HepG2 (cell line): ENCODE results near the gene LYPD6. TPM values are rescaled to one million over a fixed set of nuclear protein-coding genes. Genes with fewer than 3 reads are reported as not detected.

Experiments
- ATAC-seq: fragments of 200-7000 bp; cut with Tn5 transposase; 3 replicates; pipeline ENCODE4 v1.9.1; 2020; ENCODE audit warnings: mild to moderate bottlenecking, moderate library complexity
- BruUV-seq: library from RNA; stranded (reverse); fragments of 400-500 nt; replicated peaks from 2 replicates; lab custom pipeline; 2021; lab: Mats Ljungman, UMichigan
- CTCF ChIA-PET: fragments of 300-600 bp; formaldehyde crosslinking; extraction: SDS; loops from one replicate; lab custom pipeline; 2021; ENCODE audit warnings: low total read pairs, inconsistent platforms, low intra/inter-chr PET ratio; lab: Yijun Ruan, JAX
- POLR2A ChIA-PET: fragments of 350-600 bp; sonication (Branson Sonifier 250); formaldehyde crosslinking; loops from one replicate; lab custom pipeline; 2020; ENCODE audit warnings: antibody characterized with exemption, inconsistent platforms; lab: Yijun Ruan, JAX
- DNase-seq: peaks from one replicate; pipeline ENCODE4 v3.0.0-alpha.2; 2015; ENCODE audit warnings: low spot score
- FAIRE-seq: peaks from 3 replicates; lab custom pipeline; 2011; peaks lifted over from hg19 to GRCh38; lab: Jason Lieb, UNC
- H2AFZ ChIP-seq: one replicate; pipeline ENCODE4 v1.6.1; 2011; ENCODE audit warnings: low read length, inconsistent platforms
- H3K27ac ChIP-seq: fragments of 300-600 bp; 3 replicates; pipeline ENCODE4 v1.8.0; 2011; ENCODE audit warnings: mixed run types, mild to moderate bottlenecking, mixed read lengths, low read length, inconsistent platforms; ENCODE audit not compliant: insufficient read depth; ENCODE audit errors: extremely low read length
- H3K27me3 ChIP-seq, 2 experiments: fragments of 200-600 bp in 1 of 2; 2 replicates in 1 of 2; 3 replicates in 1 of 2; pipeline versions ENCODE4 v1.6.0 to v1.8.0; 2011; ENCODE audit warnings: low read length in 2 of 2, mild to moderate bottlenecking in 2 of 2, moderate library complexity in 2 of 2, inconsistent platforms in 1 of 2; ENCODE audit not compliant: insufficient read depth in 2 of 2, control insufficient read depth in 1 of 2
- H3K36me3 ChIP-seq, 2 experiments: fragments of 200-600 bp in 1 of 2; replicated peaks in 1 of 2; 2 replicates in 1 of 2; 3 replicates in 1 of 2; pipeline versions ENCODE4 v1.5.1 to v1.8.0; 2011; ENCODE audit warnings: low read length in 2 of 2, inconsistent platforms in 1 of 2; ENCODE audit not compliant: insufficient read depth in 2 of 2, control insufficient read depth in 1 of 2
- H3K4me1 ChIP-seq: 2 replicates; pipeline ENCODE4 v1.5.1; 2012; ENCODE audit warnings: low read length, inconsistent platforms; ENCODE audit not compliant: insufficient read depth
- H3K4me2 ChIP-seq: 2 replicates; pipeline ENCODE4 v1.6.0; 2011; ENCODE audit warnings: low read depth, low read length, inconsistent platforms
- H3K4me3 ChIP-seq, 3 experiments: fragments of 200-600 bp in 1 of 3; sonication (generic), shearing (Covaris generic) in 1 of 3; replicated peaks in 1 of 3; 2 replicates each; pipeline ENCODE4 v1.5.1; 2011 to 2016; ENCODE audit warnings: low read length in 3 of 3, inconsistent platforms in 2 of 3, low read depth in 2 of 3, mild to moderate bottlenecking in 2 of 3, control low read depth in 1 of 3, mixed read lengths in 1 of 3; ENCODE audit not compliant: insufficient read depth in 1 of 3
- H3K79me2 ChIP-seq: one replicate; pipeline ENCODE4 v1.6.1; 2011; ENCODE audit warnings: low read length, inconsistent platforms; ENCODE audit not compliant: insufficient read depth
- H3K9ac ChIP-seq: 2 replicates; pipeline ENCODE4 v1.6.0; 2011; ENCODE audit warnings: mild to moderate bottlenecking, low read depth, low read length, inconsistent platforms; ENCODE audit not compliant: insufficient read depth
- H3K9me3 ChIP-seq: 2 replicates; pipeline ENCODE4 v1.5.1; 2012; ENCODE audit warnings: mild to moderate bottlenecking, low read length
- H4K20me1 ChIP-seq: 2 replicates; pipeline ENCODE4 v1.6.0; 2011; ENCODE audit warnings: inconsistent platforms, mild to moderate bottlenecking, low read length, moderate library complexity; ENCODE audit not compliant: insufficient read depth
- HNRNPL ChIP-seq: fragments of 200-400 bp; formaldehyde crosslinking; IDR thresholded peaks from 2 replicates; pipeline ENCODE4 v1.6.1; 2017; ENCODE audit warnings: mild to moderate bottlenecking, low read depth, low read length
- MEF2D ChIP-seq: sonication (generic); formaldehyde crosslinking; IDR thresholded peaks from 2 replicates; pipeline ENCODE4 v1.5.1; 2020; ENCODE audit warnings: mild to moderate bottlenecking, missing genetic modification reagents
- RORA ChIP-seq: sonication (generic); formaldehyde crosslinking; IDR thresholded peaks from 2 replicates; pipeline ENCODE4 v1.5.0; 2020; ENCODE audit warnings: mild to moderate bottlenecking, missing genetic modification reagents, moderate library complexity
- ZNF441 ChIP-seq: sonication (generic); formaldehyde crosslinking; IDR thresholded peaks from 2 replicates; pipeline ENCODE4 v1.7.0; 2021; ENCODE audit warnings: missing genetic modification reagents, borderline replicate concordance
- WGBS: methylation state at CpG from one replicate; pipeline ENCODE4 v1.1.6; 2017; ENCODE audit warnings: low lambda C conversion rate; 5-methylcytosine and 5-hydroxymethylcytosine counted together
- in situ Hi-C: cut with HindIII; loops from 2 replicates; pipeline ENCODE4 v1.10.0; 2017; ENCODE audit warnings: low pct_unique_long_range_greater_than_20kb; ENCODE audit not compliant: extremely low pct_ligation_motif_present
- intact Hi-C: fragments of 100-400 bp; cut with micrococcal nuclease; formaldehyde crosslinking; loops from one replicate; pipeline ENCODE4 v1.10.0; 2022; ENCODE audit not compliant: unreplicated experiment
- polyA plus RNA-seq, 8 experiments: library from polyadenylated mRNA; depleted of rRNA in 3 of 8; stranded (reverse) in 7 of 8; unstranded in 1 of 8; fragments of >200 nt; fragmentation: Illumina TruSeq in 4 of 8; extraction: Trizol in 4 of 8; gene quantifications; 2 replicates each; pipeline versions ENCODE4 v1.2.1 to v1.2.3, GENCODE V29; 2011 to 2016; ENCODE audit warnings: low read depth in 4 of 8, missing spikeins in 1 of 8, mixed read lengths in 1 of 8; ENCODE audit not compliant: insufficient read depth in 1 of 8
- total RNA-seq, 5 experiments: library from RNA; depleted of rRNA; stranded (reverse); fragments of >200 nt; fragmentation: Illumina TruSeq; extraction: Trizol; gene quantifications; 2 replicates each; pipeline ENCODE4 v1.2.3, GENCODE V29; 2016; ENCODE audit warnings: low read depth in 1 of 5
- TF ChIP-seq, protein P1 (sequence below): IDR thresholded peaks from 2 replicates; pipeline ENCODE4 v1.6.1; 2016; ENCODE audit warnings: low read depth, missing genetic modification reagents, missing compliant biosample characterization

The LYPD6 gene
- total and polyA plus RNA-seq, 2 of the 13 experiments (the other 11 are each of a cell fraction or from before 2014, with no cell fraction given): 0.01 to 0.07 TPM

DNA sequence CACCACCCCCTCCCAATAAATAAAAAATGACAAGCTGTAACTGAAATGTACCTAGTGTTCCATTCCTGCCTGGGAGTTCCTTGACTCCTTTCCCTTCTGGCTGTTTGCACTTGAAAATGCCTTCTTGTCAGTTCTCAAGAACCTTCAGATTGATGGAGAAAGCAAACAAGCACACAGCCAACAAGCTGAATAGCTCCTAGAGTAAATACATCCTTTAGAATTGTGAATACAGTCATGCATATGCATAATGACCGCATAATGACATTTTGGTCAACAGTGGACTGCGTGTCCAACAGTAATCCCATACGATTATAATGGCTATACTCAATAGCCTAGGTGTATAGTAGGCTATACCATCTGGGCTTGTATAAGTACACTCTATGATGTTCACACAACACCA lies 97.0 kb downstream of the LYPD6 start:
- POLR2A ChIA-PET: no interaction called here
- intact Hi-C loops: no loop called here
- no peak for TF ChIP-seq RORA (CRISPR knock-in tag)
- no peak for TF ChIP-seq HNRNPL
- TF ChIP-seq MEF2D (CRISPR knock-in tag): no peak
- TF ChIP-seq, protein P1, sequence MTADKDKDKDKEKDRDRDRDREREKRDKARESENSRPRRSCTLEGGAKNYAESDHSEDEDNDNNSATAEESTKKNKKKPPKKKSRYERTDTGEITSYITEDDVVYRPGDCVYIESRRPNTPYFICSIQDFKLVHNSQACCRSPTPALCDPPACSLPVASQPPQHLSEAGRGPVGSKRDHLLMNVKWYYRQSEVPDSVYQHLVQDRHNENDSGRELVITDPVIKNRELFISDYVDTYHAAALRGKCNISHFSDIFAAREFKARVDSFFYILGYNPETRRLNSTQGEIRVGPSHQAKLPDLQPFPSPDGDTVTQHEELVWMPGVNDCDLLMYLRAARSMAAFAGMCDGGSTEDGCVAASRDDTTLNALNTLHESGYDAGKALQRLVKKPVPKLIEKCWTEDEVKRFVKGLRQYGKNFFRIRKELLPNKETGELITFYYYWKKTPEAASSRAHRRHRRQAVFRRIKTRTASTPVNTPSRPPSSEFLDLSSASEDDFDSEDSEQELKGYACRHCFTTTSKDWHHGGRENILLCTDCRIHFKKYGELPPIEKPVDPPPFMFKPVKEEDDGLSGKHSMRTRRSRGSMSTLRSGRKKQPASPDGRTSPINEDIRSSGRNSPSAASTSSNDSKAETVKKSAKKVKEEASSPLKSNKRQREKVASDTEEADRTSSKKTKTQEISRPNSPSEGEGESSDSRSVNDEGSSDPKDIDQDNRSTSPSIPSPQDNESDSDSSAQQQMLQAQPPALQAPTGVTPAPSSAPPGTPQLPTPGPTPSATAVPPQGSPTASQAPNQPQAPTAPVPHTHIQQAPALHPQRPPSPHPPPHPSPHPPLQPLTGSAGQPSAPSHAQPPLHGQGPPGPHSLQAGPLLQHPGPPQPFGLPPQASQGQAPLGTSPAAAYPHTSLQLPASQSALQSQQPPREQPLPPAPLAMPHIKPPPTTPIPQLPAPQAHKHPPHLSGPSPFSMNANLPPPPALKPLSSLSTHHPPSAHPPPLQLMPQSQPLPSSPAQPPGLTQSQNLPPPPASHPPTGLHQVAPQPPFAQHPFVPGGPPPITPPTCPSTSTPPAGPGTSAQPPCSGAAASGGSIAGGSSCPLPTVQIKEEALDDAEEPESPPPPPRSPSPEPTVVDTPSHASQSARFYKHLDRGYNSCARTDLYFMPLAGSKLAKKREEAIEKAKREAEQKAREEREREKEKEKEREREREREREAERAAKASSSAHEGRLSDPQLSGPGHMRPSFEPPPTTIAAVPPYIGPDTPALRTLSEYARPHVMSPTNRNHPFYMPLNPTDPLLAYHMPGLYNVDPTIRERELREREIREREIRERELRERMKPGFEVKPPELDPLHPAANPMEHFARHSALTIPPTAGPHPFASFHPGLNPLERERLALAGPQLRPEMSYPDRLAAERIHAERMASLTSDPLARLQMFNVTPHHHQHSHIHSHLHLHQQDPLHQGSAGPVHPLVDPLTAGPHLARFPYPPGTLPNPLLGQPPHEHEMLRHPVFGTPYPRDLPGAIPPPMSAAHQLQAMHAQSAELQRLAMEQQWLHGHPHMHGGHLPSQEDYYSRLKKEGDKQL: no peak
- no peak for TF ChIP-seq ZNF441 (CRISPR knock-in tag)
- TF ChIP-seq, all 625 proteins: peak for 0
- in situ Hi-C loops: no loop called here
- Histone ChIP-seq H3K4me3 (no peak overlapping the region), H4K20me1 (no peaks in the 10 kb centered on the region), H3K27me3 (no peaks in the 10 kb centered on the region), H3K36me3 (no peaks in the 10 kb centered on the region), H3K9me3 (no peaks in the 10 kb centered on the region), H3K4me2 (no peak overlapping the region), H3K9ac (no peak overlapping the region), H3K4me1 (no peaks in the 10 kb centered on the region), H3K27ac (no peak overlapping the region), H2AFZ (no peak overlapping the region), H3K79me2 (no peaks in the 10 kb centered on the region)
- CTCF ChIA-PET: no interaction called here
- DNase-seq: no peak
- FAIRE-seq: no peak
- ATAC-seq: no peak
- BruUV-seq: no TSS peak
- 54% methylated on average over 3 of the region's 3 CpGs for WGBS
